Vagina (tissue), 2 donors: Measurements from ENCODE around the gene ASTN1.

ENCODE experiments used
- POLR2A ChIP-seq, 2 donors: fragments of 450-650 bp; IDR thresholded peaks; one replicate each; pipeline ENCODE4 v1.6.1; 2017; ENCODE audit warnings: antibody characterized with exemption in 2 of 2, mild to moderate bottlenecking in 2 of 2, moderate library complexity in 2 of 2
- TF ChIP-seq, protein P1 (sequence below), 3 experiments: fragments of 450-650 bp in 2 of 3; fragments of 200-600 bp in 1 of 3; sonication (generic) in 1 of 3; IDR thresholded peaks; one replicate each; pipeline ENCODE4 v1.5.1; 2017 to 2019; ENCODE audit warnings: antibody characterized with exemption in 3 of 3, mild to moderate bottlenecking in 2 of 3, moderate library complexity in 2 of 3

DNA sequence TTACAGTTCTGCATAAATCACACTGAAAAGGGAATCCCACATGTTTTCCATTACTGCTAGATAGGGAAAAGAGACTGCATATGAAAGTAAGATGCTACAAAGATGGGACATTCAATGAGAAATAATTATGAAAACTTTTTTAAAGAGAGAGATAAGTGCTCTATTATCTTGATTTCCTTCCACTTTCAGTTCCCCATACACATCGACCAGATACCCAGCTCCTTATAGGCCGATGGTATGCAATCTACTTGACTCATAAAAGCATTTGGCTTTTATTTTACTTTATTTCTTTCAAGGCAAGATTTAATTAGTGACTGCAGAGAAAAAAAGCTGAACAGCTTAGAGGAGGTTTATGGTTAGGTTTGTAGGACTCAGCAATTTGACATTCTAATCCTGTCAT lies 19.3 kb upstream of the ASTN1 start:
- TF ChIP-seq, protein P1, sequence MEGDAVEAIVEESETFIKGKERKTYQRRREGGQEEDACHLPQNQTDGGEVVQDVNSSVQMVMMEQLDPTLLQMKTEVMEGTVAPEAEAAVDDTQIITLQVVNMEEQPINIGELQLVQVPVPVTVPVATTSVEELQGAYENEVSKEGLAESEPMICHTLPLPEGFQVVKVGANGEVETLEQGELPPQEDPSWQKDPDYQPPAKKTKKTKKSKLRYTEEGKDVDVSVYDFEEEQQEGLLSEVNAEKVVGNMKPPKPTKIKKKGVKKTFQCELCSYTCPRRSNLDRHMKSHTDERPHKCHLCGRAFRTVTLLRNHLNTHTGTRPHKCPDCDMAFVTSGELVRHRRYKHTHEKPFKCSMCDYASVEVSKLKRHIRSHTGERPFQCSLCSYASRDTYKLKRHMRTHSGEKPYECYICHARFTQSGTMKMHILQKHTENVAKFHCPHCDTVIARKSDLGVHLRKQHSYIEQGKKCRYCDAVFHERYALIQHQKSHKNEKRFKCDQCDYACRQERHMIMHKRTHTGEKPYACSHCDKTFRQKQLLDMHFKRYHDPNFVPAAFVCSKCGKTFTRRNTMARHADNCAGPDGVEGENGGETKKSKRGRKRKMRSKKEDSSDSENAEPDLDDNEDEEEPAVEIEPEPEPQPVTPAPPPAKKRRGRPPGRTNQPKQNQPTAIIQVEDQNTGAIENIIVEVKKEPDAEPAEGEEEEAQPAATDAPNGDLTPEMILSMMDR (IDR thresholded peaks at IDR 0.05), result no peak
- no peak for TF ChIP-seq POLR2A (IDR thresholded peaks at IDR 0.05)
